ENCODE measurements around the gene CACNA2D1.

DNA sequence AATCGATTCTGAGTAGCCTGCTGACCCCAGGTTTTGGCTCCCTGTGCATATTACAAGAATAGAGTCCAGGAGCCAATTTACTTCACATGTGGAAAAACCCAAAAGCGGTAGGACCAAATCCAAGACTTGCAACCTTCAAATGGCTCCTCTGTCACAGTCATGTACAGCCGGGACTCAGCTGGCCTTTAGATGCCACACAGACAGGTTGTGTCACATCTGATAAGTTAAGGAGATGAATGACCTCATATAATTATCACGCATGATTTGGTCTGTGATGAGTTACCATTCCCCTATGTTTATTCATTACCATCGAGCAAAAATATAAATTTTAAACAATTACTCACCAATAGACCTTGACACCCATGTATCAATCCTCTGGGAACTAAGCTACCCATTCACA lies 14.2 kb downstream of the CACNA2D1 start:
- TF ChIP-seq, protein P1, sequence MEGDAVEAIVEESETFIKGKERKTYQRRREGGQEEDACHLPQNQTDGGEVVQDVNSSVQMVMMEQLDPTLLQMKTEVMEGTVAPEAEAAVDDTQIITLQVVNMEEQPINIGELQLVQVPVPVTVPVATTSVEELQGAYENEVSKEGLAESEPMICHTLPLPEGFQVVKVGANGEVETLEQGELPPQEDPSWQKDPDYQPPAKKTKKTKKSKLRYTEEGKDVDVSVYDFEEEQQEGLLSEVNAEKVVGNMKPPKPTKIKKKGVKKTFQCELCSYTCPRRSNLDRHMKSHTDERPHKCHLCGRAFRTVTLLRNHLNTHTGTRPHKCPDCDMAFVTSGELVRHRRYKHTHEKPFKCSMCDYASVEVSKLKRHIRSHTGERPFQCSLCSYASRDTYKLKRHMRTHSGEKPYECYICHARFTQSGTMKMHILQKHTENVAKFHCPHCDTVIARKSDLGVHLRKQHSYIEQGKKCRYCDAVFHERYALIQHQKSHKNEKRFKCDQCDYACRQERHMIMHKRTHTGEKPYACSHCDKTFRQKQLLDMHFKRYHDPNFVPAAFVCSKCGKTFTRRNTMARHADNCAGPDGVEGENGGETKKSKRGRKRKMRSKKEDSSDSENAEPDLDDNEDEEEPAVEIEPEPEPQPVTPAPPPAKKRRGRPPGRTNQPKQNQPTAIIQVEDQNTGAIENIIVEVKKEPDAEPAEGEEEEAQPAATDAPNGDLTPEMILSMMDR (IDR thresholded peaks at IDR 0.05), result no peak
- TF ChIP-seq EP300 (IDR thresholded peaks at IDR 0.05), result no peak
- no peak for TF ChIP-seq POLR2A (IDR thresholded peaks at IDR 0.05)
